HepG2 (cell line): ENCODE measurements around the gene OR5A1.

ENCODE experiments used
- POLR2A ChIP-seq, 2 experiments: IDR thresholded peaks; 2 replicates each; pipeline ENCODE4 v1.6.1; 2011; ENCODE audit warnings: low read depth in 2 of 2, low read length in 2 of 2, mild to moderate bottlenecking in 1 of 2, moderate library complexity in 1 of 2; ENCODE audit not compliant: insufficient read depth in 1 of 2
- TF ChIP-seq, protein P1 (sequence below): sonication (generic); formaldehyde crosslinking; IDR thresholded peaks from 2 replicates; pipeline ENCODE4 v1.8.0; 2022; ENCODE audit warnings: missing genetic modification reagents, mild to moderate bottlenecking, moderate library complexity, borderline replicate concordance

DNA sequence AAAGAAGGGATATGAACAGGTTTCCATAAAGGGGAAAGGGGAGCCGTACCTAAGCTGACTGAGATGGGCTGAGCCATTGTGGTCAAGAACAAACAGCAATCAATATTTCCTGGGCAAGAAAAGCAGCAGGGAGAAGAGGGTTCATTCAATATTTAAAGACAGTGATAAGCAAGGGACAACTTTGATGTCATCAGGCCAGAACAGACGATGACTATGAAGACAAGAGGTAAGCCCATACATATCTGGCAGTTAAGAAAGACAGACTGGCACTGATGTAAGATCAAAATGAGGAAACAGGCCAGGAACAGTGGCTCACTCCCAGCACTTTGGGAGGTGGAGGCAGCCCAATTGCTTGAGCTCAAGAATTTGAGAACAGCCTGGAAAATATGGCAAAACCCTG is 12.4 kb upstream of the OR5A1 start:
- no peak for TF ChIP-seq POLR2A (IDR thresholded peaks at IDR 0.05; ENCODE audit: insufficient read depth in 1 of 2, low read depth in 2 of 2, low read length in 2 of 2)
- TF ChIP-seq, protein P1, sequence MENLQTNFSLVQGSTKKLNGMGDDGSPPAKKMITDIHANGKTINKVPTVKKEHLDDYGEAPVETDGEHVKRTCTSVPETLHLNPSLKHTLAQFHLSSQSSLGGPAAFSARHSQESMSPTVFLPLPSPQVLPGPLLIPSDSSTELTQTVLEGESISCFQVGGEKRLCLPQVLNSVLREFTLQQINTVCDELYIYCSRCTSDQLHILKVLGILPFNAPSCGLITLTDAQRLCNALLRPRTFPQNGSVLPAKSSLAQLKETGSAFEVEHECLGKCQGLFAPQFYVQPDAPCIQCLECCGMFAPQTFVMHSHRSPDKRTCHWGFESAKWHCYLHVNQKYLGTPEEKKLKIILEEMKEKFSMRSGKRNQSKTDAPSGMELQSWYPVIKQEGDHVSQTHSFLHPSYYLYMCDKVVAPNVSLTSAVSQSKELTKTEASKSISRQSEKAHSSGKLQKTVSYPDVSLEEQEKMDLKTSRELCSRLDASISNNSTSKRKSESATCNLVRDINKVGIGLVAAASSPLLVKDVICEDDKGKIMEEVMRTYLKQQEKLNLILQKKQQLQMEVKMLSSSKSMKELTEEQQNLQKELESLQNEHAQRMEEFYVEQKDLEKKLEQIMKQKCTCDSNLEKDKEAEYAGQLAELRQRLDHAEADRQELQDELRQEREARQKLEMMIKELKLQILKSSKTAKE (CRISPR knock-in tag), result no peak
